MM.1S (cell line): ENCODE measurements around the gene ARHGAP42.

Source experiments
- CTCF ChIP-seq: fragments of 300-600 bp; sonication (generic); IDR thresholded peaks from 2 replicates; pipeline ENCODE4 v1.5.1; 2016; ENCODE audit warnings: antibody characterized with exemption, low read length, mixed read lengths
- EZH2 ChIP-seq: fragments of 300-600 bp; sonication (generic); optimal IDR thresholded peaks from 2 replicates; pipeline ENCODE3; 2017; ENCODE audit warnings: low read depth, mild to moderate bottlenecking, antibody characterized with exemption, low read length, mixed read lengths

GRCh38 chr11:100941033-100941432 lies 253.9 kb downstream of the ARHGAP42 start:
- TF ChIP-seq CTCF (no peak), EZH2 (no peak)
